Gastrocnemius medialis (tissue), 4 donors: ENCODE results near the gene RSPRY1.

Source experiments
- CTCF ChIP-seq, 5 experiments: fragments of 450-650 bp in 3 of 5; fragments of 200-600 bp in 2 of 5; sonication (generic) in 2 of 5; IDR thresholded peaks in 4 of 5; conservative IDR thresholded peaks in 1 of 5; 1 replicate in 4 of 5; 2 replicates in 1 of 5; pipeline ENCODE4 v1.5.1; 2016 to 2019; ENCODE audit warnings: antibody characterized with exemption in 5 of 5, mild to moderate bottlenecking in 3 of 5, moderate library complexity in 3 of 5
- POLR2A ChIP-seq, 2 donors: fragments of 450-650 bp; IDR thresholded peaks; one replicate each; pipeline ENCODE4 v1.6.1; 2017; ENCODE audit warnings: antibody characterized with exemption in 2 of 2, mild to moderate bottlenecking in 2 of 2, moderate library complexity in 2 of 2

- TF ChIP-seq CTCF (IDR thresholded peaks at IDR 0.05 in 4 of 5, conservative IDR thresholded peaks at IDR 0.05 in 1 of 5) (no peak), POLR2A (IDR thresholded peaks at IDR 0.05) (no peak)
Observed at GRCh38 chr16:57224651-57225335, 38.7 kb downstream of the RSPRY1 start.
